ENCODE measurements around the gene PAM. TPM values are rescaled to one million over a fixed set of nuclear protein-coding genes. Genes with fewer than 3 reads are reported as not detected.

PAM gene
- total and polyA plus RNA-seq, 2 of the 13 experiments (the other 11 are each of a cell fraction or from before 2014, with no cell fraction given), result 20.2 to 79.1 TPM

DNA sequence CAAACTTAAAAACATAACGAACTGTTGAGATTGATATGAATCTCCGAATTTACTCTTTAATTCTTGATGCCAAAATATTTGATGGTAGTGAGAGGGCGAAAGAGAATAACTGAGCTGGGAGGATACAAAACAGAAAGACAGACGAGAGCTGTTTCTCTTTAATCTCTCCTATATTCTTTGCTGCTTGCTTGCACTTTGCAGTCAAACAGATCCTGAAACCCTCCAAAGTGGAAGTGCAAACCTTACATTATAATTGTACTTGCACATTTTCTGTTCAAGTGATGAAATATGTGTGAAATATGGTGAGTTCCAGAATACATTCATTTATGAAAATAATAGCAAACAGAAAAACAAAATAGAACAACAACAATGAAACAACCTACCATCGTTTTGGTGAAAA lies 63.8 kb downstream of the PAM start (continued):
- TF ChIP-seq, protein P1, sequence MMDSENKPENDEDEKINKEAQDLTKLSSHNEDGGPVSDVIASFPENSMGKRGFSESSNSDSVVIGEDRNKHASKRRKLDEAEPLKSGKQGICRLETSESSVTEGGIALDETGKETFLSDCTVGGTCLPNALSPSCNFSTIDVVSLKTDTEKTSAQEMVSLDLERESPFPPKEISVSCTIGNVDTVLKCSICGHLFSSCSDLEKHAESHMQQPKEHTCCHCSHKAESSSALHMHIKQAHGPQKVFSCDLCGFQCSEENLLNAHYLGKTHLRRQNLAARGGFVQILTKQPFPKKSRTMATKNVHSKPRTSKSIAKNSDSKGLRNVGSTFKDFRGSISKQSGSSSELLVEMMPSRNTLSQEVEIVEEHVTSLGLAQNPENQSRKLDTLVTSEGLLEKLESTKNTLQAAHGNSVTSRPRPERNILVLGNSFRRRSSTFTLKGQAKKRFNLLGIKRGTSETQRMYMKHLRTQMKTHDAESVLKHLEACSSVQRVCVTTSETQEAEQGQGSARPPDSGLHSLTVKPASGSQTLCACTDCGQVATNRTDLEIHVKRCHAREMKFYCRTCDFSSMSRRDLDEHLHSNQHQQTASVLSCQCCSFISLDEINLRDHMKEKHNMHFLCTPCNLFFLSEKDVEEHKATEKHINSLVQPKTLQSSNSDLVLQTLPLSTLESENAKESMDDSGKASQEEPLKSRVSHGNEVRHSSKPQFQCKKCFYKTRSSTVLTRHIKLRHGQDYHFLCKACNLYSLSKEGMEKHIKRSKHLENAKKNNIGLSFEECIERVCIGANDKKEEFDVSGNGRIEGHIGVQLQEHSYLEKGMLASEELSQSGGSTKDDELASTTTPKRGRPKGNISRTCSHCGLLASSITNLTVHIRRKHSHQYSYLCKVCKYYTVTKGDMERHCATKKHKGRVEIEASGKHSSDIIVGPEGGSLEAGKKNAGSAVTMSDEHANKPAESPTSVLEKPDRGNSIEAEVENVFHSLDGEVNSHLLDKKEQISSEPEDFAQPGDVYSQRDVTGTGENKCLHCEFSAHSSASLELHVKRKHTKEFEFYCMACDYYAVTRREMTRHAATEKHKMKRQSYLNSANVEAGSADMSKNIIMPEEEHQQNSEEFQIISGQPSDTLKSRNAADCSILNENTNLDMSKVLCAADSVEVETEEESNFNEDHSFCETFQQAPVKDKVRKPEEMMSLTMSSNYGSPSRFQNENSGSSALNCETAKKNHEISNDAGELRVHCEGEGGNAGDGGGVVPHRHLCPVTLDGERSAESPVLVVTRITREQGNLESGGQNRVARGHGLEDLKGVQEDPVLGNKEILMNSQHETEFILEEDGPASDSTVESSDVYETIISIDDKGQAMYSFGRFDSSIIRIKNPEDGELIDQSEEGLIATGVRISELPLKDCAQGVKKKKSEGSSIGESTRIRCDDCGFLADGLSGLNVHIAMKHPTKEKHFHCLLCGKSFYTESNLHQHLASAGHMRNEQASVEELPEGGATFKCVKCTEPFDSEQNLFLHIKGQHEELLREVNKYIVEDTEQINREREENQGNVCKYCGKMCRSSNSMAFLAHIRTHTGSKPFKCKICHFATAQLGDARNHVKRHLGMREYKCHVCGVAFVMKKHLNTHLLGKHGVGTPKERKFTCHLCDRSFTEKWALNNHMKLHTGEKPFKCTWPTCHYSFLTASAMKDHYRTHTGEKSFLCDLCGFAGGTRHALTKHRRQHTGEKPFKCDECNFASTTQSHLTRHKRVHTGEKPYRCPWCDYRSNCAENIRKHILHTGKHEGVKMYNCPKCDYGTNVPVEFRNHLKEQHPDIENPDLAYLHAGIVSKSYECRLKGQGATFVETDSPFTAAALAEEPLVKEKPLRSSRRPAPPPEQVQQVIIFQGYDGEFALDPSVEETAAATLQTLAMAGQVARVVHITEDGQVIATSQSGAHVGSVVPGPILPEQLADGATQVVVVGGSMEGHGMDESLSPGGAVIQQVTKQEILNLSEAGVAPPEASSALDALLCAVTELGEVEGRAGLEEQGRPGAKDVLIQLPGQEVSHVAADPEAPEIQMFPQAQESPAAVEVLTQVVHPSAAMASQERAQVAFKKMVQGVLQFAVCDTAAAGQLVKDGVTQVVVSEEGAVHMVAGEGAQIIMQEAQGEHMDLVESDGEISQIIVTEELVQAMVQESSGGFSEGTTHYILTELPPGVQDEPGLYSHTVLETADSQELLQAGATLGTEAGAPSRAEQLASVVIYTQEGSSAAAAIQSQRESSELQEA (CRISPR knock-in tag; IDR thresholded peaks at IDR 0.05; ENCODE audit: not compliant biosample characterization), result no peak
- TF ChIP-seq KDM5A (IDR thresholded peaks at IDR 0.05; ENCODE audit: borderline replicate concordance, low read length) (no peak), PRMT3 (CRISPR knock-in tag; IDR thresholded peaks at IDR 0.05; ENCODE audit: borderline replicate concordance, low read depth) (no peak)
- TF ChIP-seq, protein P2, sequence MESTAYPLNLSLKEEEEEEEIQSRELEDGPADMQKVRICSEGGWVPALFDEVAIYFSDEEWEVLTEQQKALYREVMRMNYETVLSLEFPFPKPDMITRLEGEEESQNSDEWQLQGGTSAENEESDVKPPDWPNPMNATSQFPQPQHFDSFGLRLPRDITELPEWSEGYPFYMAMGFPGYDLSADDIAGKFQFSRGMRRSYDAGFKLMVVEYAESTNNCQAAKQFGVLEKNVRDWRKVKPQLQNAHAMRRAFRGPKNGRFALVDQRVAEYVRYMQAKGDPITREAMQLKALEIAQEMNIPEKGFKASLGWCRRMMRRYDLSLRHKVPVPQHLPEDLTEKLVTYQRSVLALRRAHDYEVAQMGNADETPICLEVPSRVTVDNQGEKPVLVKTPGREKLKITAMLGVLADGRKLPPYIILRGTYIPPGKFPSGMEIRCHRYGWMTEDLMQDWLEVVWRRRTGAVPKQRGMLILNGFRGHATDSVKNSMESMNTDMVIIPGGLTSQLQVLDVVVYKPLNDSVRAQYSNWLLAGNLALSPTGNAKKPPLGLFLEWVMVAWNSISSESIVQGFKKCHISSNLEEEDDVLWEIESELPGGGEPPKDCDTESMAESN (CRISPR knock-in tag; conservative IDR thresholded peaks at IDR 0.05), result no peak
- TF ChIP-seq, protein P3, sequence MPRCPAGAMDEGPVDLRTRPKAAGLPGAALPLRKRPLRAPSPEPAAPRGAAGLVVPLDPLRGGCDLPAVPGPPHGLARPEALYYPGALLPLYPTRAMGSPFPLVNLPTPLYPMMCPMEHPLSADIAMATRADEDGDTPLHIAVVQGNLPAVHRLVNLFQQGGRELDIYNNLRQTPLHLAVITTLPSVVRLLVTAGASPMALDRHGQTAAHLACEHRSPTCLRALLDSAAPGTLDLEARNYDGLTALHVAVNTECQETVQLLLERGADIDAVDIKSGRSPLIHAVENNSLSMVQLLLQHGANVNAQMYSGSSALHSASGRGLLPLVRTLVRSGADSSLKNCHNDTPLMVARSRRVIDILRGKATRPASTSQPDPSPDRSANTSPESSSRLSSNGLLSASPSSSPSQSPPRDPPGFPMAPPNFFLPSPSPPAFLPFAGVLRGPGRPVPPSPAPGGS (CRISPR knock-in tag; IDR thresholded peaks at IDR 0.05), result no peak
- TF ChIP-seq, protein P4, sequence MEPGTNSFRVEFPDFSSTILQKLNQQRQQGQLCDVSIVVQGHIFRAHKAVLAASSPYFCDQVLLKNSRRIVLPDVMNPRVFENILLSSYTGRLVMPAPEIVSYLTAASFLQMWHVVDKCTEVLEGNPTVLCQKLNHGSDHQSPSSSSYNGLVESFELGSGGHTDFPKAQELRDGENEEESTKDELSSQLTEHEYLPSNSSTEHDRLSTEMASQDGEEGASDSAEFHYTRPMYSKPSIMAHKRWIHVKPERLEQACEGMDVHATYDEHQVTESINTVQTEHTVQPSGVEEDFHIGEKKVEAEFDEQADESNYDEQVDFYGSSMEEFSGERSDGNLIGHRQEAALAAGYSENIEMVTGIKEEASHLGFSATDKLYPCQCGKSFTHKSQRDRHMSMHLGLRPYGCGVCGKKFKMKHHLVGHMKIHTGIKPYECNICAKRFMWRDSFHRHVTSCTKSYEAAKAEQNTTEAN (CRISPR knock-in tag; conservative IDR thresholded peaks at IDR 0.05), result no peak
